ENCODE measurements around the gene EN1. TPM values are rescaled to one million over a fixed set of nuclear protein-coding genes. Genes with fewer than 3 reads are reported as not detected.

Gene EN1
- polyA plus RNA-seq, 3 donors: not detected

- DNase-seq (ENCODE audit: low read depth in 3 of 3, low spot score in 2 of 3): no peak
Measured at GRCh38 chr2:118826093-118826492, 21.4 kb downstream of the EN1 start.

GRCh38 chr2:118823633-118824032 lies 23.8 kb downstream of the EN1 start:
- no peak for DNase-seq (ENCODE audit: low read depth in 3 of 3, low spot score in 2 of 3)

GRCh38 chr2:118822572-118822971 lies 24.9 kb downstream of the EN1 start:
- no peak for DNase-seq (ENCODE audit: low read depth in 3 of 3, low spot score in 2 of 3)

- DNase-seq (ENCODE audit: low read depth in 3 of 3, low spot score in 2 of 3): no peak
Measured at GRCh38 chr2:118822015-118822414, 25.4 kb downstream of the EN1 start.

- no peak for DNase-seq (ENCODE audit: low read depth in 3 of 3, low spot score in 2 of 3)
Measured at GRCh38 chr2:118817469-118817868, 30.0 kb downstream of the EN1 start.

GRCh38 chr2:118816669-118817068 lies 30.8 kb downstream of the EN1 start:
- DNase-seq (ENCODE audit: low read depth in 3 of 3, low spot score in 2 of 3): no peak

GRCh38 chr2:118815731-118816130 lies 31.7 kb downstream of the EN1 start:
- no peak for DNase-seq (ENCODE audit: low read depth in 3 of 3, low spot score in 2 of 3)

GRCh38 chr2:118815314-118815713 lies 32.1 kb downstream of the EN1 start:
- DNase-seq (ENCODE audit: low read depth in 3 of 3, low spot score in 2 of 3): no peak

- no peak for DNase-seq (ENCODE audit: low read depth in 3 of 3, low spot score in 2 of 3)
Measured at GRCh38 chr2:118814368-118814767, 33.1 kb downstream of the EN1 start.

GRCh38 chr2:118813601-118814339 lies 33.7 kb downstream of the EN1 start:
- no peak for DNase-seq (ENCODE audit: low read depth in 3 of 3, low spot score in 2 of 3)

GRCh38 chr2:118813111-118813510 lies 34.3 kb downstream of the EN1 start:
- DNase-seq (ENCODE audit: low read depth in 3 of 3, low spot score in 2 of 3): no peak

GRCh38 chr2:118812552-118812951 lies 34.9 kb downstream of the EN1 start:
- no peak for DNase-seq (ENCODE audit: low read depth in 3 of 3, low spot score in 2 of 3)

- no peak for DNase-seq (ENCODE audit: low read depth in 3 of 3, low spot score in 2 of 3)
Measured at GRCh38 chr2:118811514-118812115, 35.8 kb downstream of the EN1 start.

- no peak for DNase-seq (ENCODE audit: low read depth in 3 of 3, low spot score in 2 of 3)
Measured at GRCh38 chr2:118810766-118811165, 36.7 kb downstream of the EN1 start.

- no peak for DNase-seq (ENCODE audit: low read depth in 3 of 3, low spot score in 2 of 3)
Measured at GRCh38 chr2:118808429-118808809, 39.0 kb downstream of the EN1 start.

GRCh38 chr2:118807668-118808428 lies 39.6 kb downstream of the EN1 start:
- no peak for DNase-seq (ENCODE audit: low read depth in 3 of 3, low spot score in 2 of 3)

GRCh38 chr2:118806797-118807667 lies 40.4 kb downstream of the EN1 start:
- DNase-seq (ENCODE audit: low read depth in 3 of 3, low spot score in 2 of 3): no peak

GRCh38 chr2:118805064-118805690 lies 42.3 kb downstream of the EN1 start:
- DNase-seq (ENCODE audit: low read depth in 3 of 3, low spot score in 2 of 3): no peak

- DNase-seq (ENCODE audit: low read depth in 3 of 3, low spot score in 2 of 3): no peak
Measured at GRCh38 chr2:118803012-118803411, 44.4 kb downstream of the EN1 start.

GRCh38 chr2:118801151-118801550 lies 46.3 kb downstream of the EN1 start:
- no peak for DNase-seq (ENCODE audit: low read depth in 3 of 3, low spot score in 2 of 3)

Measured in right renal cortex interstitium (tissue), 3 donors.